Lower lobe of right lung (tissue), 2 donors: ENCODE data around the gene CEP120. TPM values are rescaled to one million over a fixed set of nuclear protein-coding genes. Genes with fewer than 3 reads are reported as not detected.

ENCODE experiments used
- ATAC-seq, 2 donors: fragments of 200-7000 bp; cut with Tn5 transposase; one replicate each; pipeline ENCODE4 v1.9.1; 2020 to 2022; ENCODE audit warnings: mild to moderate bottlenecking in 2 of 2, moderate library complexity in 2 of 2
- DNase-seq: peaks from one replicate; pipeline ENCODE4 v3.0.0-alpha.2; 2020
- H3K27ac ChIP-seq: fragments of 200-600 bp; one replicate; pipeline ENCODE4 v1.8.0; 2022
- H3K27me3 ChIP-seq: fragments of 200-600 bp; one replicate; pipeline ENCODE4 v1.8.0; 2022; ENCODE audit warnings: low read depth
- H3K36me3 ChIP-seq: fragments of 200-600 bp; one replicate; pipeline ENCODE4 v1.8.0; 2022; ENCODE audit warnings: mild to moderate bottlenecking
- H3K4me1 ChIP-seq: fragments of 200-600 bp; one replicate; pipeline ENCODE4 v1.8.0; 2022
- H3K4me3 ChIP-seq: fragments of 200-600 bp; one replicate; pipeline ENCODE4 v1.8.0; 2022; ENCODE audit warnings: mild to moderate bottlenecking
- H3K9me3 ChIP-seq: fragments of 200-600 bp; one replicate; pipeline ENCODE4 v1.8.0; 2022
- CTCF ChIP-seq: fragments of 200-600 bp; IDR thresholded peaks from one replicate; pipeline ENCODE4 v1.8.0; 2022; ENCODE audit warnings: antibody characterized with exemption, mild to moderate bottlenecking
- intact Hi-C: fragments of 100-400 bp; cut with DNase I; formaldehyde crosslinking; loops from one replicate; pipeline ENCODE4 v1.11.0; 2022
- total RNA-seq: library from RNA; stranded (reverse); fragmentation: NEBNext Ultra II Directional; extraction: Animal tissue kit (Norgen Biotek cat#: 25700); gene quantifications from one replicate; pipeline ENCODE4 v1.2.1, GENCODE V29; 2021
- donor health status: DM: no; HTN: yes; CAD: no; lungs with severe emphysema.

The CEP120 gene
- total RNA-seq, 1 donor from 2014 or later, result 22.3 TPM

GRCh38 chr5:123429993-123430392 is 6.8 kb upstream of the CEP120 start:
- Histone ChIP-seq H3K4me1 (no peaks in the 10 kb centered on the region), H3K4me3 (no peak overlapping the region), H3K27me3 (no peaks in the 10 kb centered on the region), H3K36me3 (no peaks in the 10 kb centered on the region), H3K9me3 (no peaks in the 10 kb centered on the region), H3K27ac (no peak overlapping the region)
- intact Hi-C loops, result no loop called here
- DNase-seq (no peak), ATAC-seq (peak; percentile 62 to 85)
- no peak for TF ChIP-seq CTCF

- no peak overlapping the region for H3K27ac ChIP-seq
- no peaks in the 10 kb centered on the region for H3K9me3 ChIP-seq
- TF ChIP-seq CTCF, result no peak
- no peaks in the 10 kb centered on the region for H3K36me3 ChIP-seq
- H3K4me3 ChIP-seq, result no peak overlapping the region
- peak; percentile 9 to 43 for ATAC-seq
- no peaks in the 10 kb centered on the region for H3K4me1 ChIP-seq
- H3K27me3 ChIP-seq, result no peaks in the 10 kb centered on the region
- no peak for DNase-seq
- intact Hi-C loops, result no loop called here
Measured at GRCh38 chr5:123429221-123429954, 6.2 kb upstream of the CEP120 start.

- Histone ChIP-seq H3K27ac (no peak overlapping the region), H3K9me3 (no peaks in the 10 kb centered on the region), H3K4me1 (no peaks in the 10 kb centered on the region), H3K36me3 (no peaks in the 10 kb centered on the region), H3K27me3 (no peaks in the 10 kb centered on the region), H3K4me3 (no peak overlapping the region)
- intact Hi-C loops, result no loop called here
- DNase-seq, result no peak
- ATAC-seq, result peak in 1 of 2 donors; percentile 31
- no peak for TF ChIP-seq CTCF
Measured at GRCh38 chr5:123428521-123429220, 5.5 kb upstream of the CEP120 start.

GRCh38 chr5:123427281-123427680 is 4.1 kb upstream of the CEP120 start:
- Histone ChIP-seq H3K27ac (no peak overlapping the region), H3K9me3 (no peaks in the 10 kb centered on the region), H3K4me3 (no peak overlapping the region), H3K36me3 (no peaks in the 10 kb centered on the region), H3K27me3 (no peaks in the 10 kb centered on the region), H3K4me1 (peaks cover under 1% of the 10 kb centered on the region)
- intact Hi-C loops, result no loop called here
- DNase-seq (no peak), ATAC-seq (no peak)
- no peak for TF ChIP-seq CTCF

- DNase-seq, result no peak
- no peaks in the 10 kb centered on the region for H3K27me3 ChIP-seq
- no peak overlapping the region for H3K27ac ChIP-seq
- intact Hi-C loops, result no loop called here
- TF ChIP-seq CTCF, result no peak
- no peaks in the 10 kb centered on the region for H3K36me3 ChIP-seq
- peaks cover 17% of the 10 kb centered on the region for H3K4me1 ChIP-seq
- no peaks in the 10 kb centered on the region for H3K9me3 ChIP-seq
- ATAC-seq, result no peak
- no peak overlapping the region for H3K4me3 ChIP-seq
Measured at GRCh38 chr5:123425431-123425830, 2.2 kb upstream of the CEP120 start.
